DOHH2 (cell line): ENCODE measurements around the gene SORBS1.

Source experiments
- CTCF ChIP-seq: fragments of 200-600 bp; sonication (generic); IDR thresholded peaks from one replicate; pipeline ENCODE4 v1.5.1; 2014; ENCODE audit warnings: antibody characterized with exemption, mild to moderate bottlenecking, low read depth, low read length; ENCODE audit not compliant: poor library complexity, severe bottlenecking
- EZH2phosphoT487 ChIP-seq: fragments of 200-600 bp; sonication (generic); IDR thresholded peaks from 2 replicates; pipeline ENCODE4 v1.6.1; 2017; ENCODE audit warnings: borderline replicate concordance, mild to moderate bottlenecking, antibody characterized with exemption, low read length, moderate library complexity, mixed read lengths

- TF ChIP-seq CTCF (no peak), EZH2phosphoT487 (no peak)
Measured at GRCh38 chr10:95413588-95413987, 147.6 kb downstream of the SORBS1 start.
